GM19025 (cell line): ENCODE data around the gene ARID1B.
A peak's percentile ranks its signal among the peaks of the same experiment; 100 is the strongest.

Experiments used
- ATAC-seq: cut with Tn5 transposase; IDR thresholded peaks from one replicate; pipeline ENCODE4 v1.9.1; 2021; ENCODE audit warnings: mild to moderate bottlenecking, low read depth, moderate library complexity; ENCODE audit not compliant: unreplicated experiment

The ARID1B gene

DNA sequence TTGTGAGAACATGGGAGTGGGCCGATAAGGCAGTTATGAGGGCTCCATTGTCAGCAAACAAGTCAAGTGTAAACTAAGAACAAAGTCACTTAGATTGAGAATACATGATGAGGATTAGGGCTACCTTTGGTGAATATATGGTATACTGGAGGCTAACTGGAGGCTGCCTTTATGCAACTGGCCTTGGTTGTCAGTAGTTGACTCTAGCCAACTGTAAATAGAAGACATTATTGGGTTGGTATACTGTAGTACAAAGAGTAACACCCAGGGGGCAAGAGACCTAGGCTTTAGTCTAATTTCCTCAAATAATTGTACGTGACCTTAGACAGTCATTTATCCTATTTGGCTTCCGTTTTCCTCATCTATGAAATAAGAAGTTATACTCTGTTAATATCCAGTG is 235.2 kb downstream of the ARID1B start:
- ATAC-seq = no peak

DNA sequence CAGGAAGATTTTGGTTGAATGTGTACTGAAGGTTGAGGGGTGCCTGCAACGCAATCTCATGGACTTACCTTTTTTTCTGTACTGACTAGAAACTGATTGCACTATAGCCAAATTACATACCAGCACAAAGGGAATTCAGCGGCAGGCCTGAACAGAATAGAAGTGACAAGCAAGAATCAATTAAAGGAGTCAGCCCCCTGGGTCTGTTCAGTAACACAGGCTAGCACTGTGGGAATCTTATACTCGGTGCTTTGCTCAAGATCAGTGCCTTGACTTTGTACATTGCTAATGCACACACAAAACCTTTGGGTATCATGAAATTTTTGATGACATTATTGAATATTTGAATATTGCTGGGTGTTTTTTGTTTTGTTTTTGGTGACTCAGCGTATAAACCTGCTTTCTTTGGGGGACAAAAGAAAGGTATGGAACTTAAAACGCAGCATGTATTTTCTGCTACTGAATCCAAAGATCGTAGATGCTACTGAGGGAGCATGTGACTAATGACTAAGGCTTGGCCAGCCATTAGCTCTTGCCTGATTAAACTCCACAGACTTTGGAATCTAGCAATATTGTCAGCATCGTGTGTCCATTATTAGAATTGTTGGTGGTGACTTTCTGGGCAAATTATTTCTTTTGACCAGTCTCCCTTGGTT is 236.6 kb downstream of the ARID1B start:
- ATAC-seq = no peak

DNA sequence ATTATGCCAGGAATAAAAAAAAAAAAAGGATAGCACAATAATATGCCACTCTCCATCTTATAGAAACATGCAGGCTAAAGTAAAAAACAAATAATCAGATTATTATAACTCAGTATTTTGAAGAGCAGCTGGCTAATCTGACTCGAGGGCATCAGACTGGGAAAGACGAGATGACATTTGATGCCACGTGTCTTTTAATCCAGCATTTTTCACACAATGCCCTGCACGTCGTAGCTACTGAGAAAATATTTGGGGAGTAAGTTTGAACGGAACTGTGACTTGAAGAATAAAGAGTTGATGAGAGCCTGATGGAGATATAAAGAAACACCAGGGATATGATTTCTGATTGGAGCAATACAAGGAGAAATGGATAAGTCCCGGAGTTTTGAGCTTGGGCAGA is 237.7 kb downstream of the ARID1B start:
- no peak for ATAC-seq

DNA sequence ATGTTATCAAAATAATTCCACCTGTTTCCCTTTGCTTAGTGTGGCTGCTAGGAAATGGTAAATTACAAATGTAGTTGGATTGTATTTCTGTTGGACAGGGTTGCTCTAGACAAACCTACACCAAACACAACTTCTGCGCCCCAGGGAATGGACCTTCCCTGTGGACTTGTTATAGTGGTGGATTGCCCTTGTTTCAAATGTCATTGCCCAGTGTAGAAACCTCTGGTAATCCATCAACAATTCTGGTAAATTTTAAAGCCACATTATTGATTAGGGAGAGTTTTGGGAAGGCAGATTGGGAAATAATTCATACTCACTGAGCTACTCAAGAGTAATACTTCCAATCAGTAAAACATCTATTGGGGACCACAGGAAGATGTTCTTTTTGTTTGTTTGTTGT is 239.8 kb downstream of the ARID1B start:
- ATAC-seq = no peak

DNA sequence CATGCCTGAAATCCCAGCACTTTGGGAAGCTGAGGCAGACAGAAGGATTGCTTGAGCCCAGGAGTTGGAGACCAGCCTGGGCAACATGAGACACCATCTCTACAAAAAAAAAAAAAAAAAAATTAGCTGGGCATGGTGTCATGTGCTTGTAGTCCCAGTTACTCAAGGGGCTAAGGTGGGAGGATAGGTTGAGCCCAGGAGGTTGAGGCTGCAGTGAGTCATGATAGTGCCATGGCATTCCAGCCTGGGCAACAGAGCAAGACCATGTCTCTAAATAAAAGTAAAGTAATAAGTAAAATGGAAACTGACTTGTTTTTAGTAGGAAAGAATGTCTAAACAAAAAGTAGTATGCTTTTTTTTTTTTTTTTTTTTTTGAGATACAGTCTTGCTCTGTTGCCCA is 240.7 kb downstream of the ARID1B start:
- ATAC-seq = no peak

DNA sequence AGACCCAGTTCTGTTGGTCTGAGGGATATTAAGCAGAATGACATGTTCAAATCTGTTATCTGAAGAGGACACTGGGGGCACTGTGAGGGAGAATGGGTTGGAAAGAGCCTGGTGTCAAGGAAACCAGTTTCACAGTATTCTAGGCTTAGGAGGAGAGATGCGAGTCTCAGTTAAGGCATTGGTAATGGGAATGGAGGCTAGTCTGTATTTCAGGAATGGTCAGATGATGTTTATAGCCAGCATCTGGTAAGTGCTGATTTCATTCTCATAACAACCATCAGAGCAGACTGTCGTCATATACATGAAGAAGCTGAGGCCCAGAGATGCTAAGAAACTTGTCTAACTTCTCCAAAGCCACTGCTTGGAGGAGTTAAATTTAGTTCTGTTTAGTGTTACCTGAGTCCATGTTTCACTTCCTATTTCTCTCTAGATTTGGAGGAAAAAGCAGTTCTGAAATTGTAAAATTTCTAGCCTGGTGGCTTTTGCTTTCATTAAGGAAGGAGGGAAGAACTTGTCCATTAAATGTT is 242.0 kb downstream of the ARID1B start:
- ATAC-seq = no peak

DNA sequence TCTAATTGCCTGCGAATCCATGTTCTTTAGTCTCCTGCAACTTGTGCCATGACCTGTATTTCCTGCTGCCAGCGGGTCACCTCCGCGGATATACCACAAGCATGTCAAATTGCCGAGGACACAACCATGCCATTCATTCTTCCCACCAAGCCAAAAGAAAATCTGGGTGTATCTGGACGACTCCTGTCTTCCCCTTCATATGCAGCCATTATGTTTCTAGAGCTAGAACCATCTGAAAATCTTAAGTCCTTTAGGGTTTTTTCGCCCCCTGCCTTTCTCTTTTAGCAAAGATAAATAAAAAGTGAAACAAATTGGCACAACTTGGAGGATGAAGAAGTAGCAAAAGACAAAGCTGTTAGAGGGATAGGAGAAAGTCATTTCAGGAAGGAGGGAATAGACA is 242.6 kb downstream of the ARID1B start:
- no peak for ATAC-seq

DNA sequence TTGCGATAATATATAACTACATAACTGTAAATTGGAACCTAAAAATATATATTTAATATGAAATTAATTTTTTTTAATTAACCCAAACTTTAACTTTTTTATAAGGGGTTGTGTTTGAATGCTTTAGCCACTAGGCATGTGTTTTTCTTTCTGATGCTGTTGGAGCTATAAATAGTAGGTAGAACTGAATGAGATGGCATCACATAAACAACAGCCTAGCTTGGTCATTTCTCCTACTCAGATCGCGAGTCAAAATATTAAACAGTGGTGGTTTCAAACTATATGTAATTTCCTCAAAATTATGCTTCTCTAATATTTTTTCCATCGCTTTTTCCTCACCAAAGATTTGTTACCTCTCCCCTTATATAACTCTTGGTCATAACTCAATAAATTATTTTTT is 243.2 kb downstream of the ARID1B start:
- no peak for ATAC-seq

DNA sequence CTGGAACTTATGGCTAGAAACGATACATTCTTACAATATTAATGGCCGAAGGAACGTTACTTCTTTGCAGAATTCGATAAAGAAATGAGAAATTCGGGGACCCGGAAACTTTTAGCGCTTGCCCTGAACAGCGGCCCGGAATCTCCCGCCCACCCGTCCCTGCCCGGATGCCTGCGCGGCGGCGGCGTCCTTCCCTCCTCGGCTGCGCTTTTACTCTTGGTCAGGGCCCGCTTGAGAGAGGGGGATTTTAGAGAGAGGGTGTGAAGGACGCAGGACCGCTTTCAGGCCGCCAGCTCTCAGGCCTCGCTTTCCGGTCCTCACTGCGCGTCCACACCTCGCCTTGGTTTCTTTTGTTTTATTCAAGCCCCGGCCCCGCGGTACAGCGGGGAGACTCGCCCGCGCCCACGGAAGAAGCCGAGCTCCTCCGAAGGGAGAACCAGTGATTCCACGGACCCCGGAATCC is 243.7 kb downstream of the ARID1B start:
- peak; percentile 35 for ATAC-seq

DNA sequence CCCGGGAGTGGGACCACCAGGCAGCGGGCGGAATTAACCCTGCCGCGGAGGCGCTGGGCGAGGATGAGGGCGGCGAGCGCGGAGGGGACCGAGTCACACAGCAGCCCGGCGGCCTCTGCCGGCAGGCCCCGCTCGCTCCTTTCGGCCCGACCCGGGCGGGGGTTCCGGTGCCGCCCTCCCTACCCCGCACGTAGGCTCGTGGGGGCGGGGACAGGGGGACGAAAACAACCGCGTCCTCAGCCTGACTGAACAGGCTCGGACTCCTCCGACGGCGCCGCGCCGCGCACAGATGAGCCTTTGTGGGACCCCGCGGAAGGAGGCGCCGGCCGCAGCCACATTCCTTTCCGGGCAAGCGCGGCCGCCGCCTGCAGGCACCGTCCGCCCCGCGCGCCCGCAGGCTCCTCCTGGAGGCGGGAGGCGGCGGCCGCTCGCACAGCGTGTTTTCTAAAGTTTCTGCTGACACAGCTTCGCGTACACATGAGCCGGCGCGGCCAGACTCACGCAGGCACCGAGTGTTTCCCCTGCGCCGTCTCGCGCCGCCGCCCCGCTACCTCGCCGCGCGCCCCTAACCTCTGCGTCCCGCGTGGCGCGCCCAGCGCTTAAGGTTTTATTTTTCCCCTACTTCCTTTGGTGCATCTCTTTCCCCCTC is 244.3 kb downstream of the ARID1B start:
- peak; percentile 78 for ATAC-seq

DNA sequence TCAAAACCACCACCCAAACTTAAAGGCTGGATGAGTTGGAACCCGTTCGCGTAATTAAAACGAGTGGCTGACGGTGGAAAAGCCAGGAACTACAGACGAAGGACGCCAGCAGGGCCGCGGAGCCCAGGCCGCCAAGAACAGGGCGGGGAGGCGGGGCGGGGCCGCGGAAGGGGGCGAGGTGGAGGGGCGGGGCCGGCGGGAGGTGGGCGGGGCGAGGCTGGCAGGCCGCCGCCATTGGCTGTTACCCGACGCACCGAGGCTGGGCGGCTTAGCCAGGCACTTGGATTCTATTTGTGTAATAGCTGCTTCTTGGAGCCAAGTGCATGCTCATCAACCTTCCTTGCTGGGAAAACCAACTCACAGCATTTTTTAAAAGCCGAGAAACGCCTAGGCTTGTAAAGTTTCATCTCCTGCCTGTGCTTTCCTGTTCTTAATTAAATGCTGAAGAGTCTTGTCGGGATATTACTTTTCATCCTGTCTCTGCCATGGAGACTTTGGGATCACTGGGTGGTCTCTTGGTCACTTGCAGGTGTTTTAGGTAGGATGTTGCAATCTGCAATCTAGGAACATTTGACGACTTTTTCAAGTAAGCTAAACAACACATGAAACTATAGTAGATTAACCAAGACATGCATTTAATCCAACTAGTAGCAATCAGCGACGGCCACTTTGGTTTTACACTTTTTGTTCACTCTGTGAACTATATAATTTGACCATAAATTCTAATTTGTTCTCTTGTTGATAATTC is 245.0 kb downstream of the ARID1B start:
- ATAC-seq = peak; percentile 43

DNA sequence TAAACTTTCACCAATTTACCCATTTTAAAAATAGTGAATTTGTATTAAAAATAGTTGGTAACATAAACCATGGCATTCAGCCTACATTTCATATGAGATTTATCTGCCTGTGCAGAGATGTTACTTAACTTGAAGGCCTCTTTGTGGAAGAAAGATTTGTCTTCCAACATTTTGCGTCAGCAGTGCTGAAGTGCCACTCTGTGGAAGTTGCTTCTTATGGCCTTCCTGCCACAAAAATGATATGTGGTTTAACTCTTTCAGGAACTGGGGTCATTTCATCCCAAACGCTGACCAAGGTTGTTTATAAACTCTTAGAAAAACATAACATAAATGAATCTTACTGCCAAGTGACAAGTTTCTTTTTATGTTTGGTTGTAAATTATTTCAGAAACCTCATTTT is 246.8 kb downstream of the ARID1B start:
- ATAC-seq = no peak

DNA sequence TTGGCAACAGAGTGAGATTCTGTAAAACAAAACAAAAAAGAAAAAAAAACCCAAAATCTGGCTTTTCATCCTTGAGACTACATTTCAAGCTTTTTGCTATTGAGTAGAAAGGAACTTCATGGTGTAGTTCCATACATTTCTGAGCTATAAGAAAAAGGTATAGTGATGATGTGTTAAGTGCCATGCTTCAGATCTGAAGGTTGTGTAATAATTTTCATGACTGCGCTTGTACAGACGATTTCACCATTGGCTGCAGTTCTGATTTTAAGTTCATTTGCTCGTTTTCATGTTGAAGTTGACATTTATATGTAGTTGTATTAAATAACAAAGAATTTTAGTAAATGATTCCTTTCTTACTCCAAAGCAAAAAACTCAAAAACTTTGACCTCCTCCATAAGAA is 247.6 kb downstream of the ARID1B start:
- no peak for ATAC-seq

DNA sequence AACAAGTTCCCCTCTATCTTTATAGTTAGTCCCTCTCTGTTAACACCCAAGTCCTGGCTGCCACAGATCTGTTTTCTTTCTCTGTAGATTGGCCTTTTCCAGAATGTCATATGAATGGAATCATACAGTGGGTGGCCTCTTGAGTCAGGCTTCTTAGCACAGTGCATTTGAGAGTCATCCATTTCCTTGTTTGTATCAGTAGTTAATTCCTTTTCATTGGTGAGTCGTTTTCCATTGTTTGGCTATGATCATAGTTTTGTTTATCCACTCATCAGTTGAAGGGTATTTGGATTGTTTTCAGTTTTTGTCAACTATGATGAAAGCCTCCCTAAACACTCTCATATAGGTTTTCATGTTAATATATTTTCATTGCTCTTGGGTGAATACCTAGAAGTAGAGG is 248.3 kb downstream of the ARID1B start:
- ATAC-seq = no peak

DNA sequence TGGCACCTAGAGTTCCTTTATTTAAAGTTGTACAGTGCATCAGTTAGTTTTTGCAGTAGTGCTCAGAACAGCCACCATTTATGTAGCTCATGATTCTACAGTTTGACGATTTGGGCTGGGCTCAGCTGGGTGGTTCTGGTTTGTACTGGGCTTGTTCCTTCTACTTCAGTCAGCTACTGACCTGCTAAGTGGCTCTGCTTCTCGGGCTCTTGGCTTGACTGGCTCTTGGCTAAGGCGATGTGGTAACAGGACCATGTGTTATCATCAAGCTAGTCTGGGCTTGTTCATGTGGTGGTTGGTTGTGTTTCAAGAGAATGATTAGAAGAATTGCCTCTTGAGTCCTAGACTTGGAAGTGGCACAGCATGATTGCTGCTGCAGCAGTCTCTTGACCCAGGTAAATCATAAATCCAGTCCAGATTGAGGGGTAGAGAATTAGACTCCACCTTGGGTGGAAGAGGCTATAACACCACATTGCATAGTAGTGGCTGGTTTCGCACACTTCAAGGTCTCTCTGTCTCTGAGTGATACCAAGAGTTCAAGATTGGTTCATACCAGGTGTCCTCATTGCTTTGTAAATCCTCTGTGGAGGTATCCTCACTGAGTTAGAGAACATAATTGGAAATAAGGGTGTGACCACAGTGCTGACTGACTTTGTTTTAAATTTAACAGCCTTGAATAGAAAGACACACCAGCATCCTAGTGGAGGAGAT is 253.0 kb downstream of the ARID1B start:
- ATAC-seq = no peak

DNA sequence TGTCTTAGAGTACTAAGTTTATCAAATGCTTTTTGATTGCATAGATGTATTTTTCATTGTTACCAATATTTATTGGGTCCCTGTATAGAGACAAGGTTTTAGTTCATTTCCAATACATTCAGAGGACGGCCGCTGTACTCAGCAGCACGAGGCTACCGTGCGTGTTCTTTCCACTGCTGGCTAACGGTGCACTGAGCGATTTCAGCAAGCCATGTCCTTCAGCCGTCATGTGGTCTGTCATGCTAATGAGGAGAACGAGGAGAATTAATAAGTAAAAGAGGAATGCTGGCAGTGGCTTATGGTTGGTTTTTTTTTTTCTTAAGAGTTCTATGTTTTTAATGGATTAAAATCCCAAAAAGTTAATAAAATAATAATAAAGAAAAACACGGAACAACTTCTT is 253.6 kb downstream of the ARID1B start:
- ATAC-seq = no peak

DNA sequence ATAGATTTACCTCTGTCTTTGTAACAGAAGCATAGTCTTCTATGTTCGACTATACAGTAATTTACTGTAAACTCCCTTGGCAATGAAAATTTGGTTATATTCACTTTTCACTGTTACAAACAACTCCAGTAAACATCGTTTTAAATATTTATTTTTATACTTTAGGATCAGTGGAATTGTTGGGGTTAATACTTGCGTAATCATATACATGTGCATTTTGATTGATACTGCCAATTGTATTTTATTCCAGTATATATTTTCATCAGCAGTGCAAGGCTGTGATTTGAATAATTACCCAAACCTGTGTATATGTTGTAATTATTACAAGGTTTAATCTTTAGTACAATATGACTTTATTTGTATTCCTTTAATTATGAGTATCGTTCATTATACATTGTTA is 255.7 kb downstream of the ARID1B start:
- no peak for ATAC-seq

DNA sequence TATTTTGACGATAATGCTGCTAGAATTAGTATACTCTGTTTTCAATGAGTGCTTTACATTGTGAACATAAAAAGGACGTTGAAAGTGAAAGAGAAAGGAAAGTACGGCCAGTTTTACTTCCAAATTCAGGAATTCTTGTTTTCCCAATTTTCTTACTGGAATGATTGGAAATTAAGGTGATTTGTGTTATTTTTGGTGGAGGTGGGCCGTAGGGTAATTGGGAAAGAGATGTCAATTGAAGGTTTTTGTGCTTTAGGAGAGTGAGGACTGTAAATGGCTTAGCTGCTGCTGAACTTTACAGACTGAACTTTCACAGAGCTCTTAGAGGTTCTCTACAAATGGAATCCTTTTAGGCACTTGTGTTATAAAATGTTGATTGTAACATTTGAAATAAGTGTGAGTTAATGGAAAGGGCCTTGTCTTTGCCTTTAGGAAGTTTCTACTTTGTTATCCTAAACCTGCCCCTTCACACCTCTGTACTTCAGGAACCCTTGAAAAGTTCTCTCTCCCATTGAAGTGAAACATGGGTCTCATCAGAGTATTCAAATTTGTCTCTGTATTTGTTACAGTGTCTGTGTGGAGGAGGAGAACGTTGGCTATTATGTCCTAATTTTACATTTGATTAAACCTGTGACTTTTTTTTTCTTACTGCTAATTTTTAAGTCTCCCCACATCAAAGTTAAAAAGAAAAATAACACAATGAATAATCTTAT is 256.4 kb downstream of the ARID1B start:
- ATAC-seq = no peak

DNA sequence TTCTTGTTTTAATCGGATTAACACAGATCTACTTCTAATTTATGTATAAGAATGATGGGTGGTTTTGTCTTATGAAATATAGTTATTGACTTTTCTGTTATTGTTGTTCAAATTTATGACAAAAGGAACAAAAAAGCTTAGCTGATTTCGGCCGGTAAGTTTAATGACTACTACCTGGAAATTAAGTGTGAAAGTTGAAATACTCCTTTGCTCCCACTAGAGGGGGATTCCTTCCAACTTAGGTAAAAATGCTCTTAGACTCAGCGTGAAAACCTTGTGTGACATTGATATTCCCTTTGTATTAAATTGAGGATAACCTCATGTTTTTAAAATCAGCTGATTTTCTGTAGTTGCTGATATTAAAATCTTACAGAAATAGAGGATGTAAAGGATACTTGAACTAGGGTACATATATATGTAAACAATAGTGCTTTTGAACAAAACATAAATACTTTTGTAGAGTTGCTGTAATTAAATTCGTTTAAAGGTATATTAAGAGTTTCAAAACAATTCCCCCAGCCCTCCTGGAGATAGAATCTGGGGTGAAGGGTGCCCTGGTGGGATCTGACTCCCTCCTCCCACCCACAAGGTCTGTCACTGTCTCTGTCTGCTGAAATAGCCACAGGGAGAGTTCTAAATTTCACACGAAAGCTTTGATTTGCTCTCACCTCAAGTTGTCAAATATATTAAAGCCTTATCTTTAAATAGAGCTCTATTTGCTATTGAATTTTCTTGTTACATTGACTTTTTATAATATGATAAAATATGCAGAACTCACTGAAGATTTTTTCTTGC is 257.5 kb downstream of the ARID1B start:
- ATAC-seq = no peak
